ENCODE data around the gene FAM53B.
"Not testable (repeated sequence)": the region's sequence is repeated elsewhere in the genome, so short reads cannot be mapped to it uniquely, and the experiment has no call there.

Gene FAM53B, protein sequence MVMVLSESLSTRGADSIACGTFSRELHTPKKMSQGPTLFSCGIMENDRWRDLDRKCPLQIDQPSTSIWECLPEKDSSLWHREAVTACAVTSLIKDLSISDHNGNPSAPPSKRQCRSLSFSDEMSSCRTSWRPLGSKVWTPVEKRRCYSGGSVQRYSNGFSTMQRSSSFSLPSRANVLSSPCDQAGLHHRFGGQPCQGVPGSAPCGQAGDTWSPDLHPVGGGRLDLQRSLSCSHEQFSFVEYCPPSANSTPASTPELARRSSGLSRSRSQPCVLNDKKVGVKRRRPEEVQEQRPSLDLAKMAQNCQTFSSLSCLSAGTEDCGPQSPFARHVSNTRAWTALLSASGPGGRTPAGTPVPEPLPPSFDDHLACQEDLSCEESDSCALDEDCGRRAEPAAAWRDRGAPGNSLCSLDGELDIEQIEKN

DNA sequence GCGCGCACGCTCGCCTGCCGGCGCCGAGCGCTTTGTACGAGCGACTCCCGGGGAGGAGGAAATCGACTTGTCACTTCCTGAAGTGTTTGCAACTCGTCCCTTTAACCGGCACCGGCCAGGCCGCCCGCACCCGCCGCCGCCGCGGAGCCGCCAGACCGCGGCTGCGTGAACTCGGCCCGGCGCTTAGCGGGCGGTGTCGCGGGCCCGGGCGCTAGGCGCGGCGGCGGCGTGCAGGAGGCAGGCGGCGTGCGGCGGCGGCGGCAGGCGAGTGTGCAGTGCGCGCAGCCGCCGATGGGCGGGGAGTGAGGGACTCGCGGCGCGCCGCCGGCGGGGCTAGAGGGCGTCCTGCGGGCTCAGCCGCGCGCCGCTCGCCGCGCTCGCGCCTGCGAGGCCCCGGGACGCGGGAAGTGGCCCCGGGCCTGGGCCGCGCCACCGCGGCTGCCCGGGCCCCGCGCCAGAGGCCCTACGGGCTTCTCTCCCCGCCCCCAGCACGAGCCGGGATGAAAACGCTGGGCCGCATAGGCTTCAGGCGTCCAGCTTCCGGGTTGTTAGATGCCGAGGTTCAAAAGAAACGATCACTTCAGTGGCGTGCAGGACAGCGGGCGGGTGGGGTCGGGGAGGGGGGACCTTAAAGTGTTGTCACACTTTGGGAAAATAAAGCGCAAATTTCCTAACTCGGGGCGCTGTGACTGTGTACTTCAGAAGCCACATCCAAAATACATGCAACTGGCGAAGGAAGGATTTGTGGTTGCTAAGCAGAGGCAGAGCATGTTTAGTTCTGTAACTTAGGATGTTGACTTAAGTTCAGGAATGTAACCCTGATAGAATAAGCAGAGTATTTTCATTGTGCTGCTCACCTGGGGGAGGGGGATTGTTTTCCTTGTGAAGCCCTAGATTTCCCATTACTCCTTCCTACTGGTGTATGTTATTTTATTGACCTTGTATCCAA is at the start of gene FAM53B:
Gene FAM53B, minus strand, starts transcription at position 277 of the 949 bp plus-strand sequence. CDS start 37,665 bp downstream, outside the sequence.
- peak; percentile 65 for DNase-seq (ENCODE audit: low spot score)

GRCh38 chr10:124792998-124793352 is 48.8 kb upstream of the FAM53B start:
- no peak for DNase-seq (ENCODE audit: low spot score)

DNA sequence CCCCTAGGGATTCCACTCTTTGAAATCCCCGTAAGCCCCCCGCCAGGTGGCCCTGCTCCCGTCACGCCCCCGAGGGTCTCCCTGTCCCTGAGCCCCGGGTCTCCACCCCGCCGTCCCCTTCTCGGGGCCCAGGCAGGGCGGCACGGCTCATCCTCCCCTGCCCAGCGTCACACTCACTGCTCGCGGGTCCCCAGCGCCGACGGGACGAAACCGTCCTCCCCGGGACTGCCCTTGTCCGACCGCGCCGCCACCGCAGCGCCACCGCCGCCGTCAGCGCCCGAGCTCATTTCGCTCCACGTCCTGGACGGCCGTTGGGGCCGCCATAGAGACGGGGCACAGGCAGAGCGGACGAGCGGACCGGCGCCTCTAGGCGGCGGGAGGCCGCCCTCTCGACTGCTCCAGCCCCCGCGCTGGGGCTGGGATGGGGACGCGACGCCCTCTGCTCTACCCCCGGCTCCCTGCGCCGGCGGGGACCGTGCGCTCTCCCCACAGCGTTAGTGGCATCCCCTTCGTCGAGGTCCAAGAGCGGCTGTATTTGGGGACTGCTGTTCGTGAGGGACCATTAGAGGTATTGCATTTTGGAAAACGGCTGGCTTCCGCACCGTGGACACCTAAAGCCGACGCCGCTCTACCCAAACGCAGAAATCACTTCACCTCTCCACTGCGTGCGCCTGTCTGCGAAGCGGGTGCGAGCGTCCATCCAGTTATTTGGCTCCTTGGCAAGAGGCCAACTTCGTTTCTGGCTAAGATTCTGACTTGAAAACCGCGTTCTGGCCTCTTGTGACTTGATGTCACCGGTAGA is 47.6 kb upstream of the FAM53B start, which contains the start of gene EEF1AKMT2:
Gene EEF1AKMT2, minus strand, starts transcription at position 341 of the 802 bp plus-strand sequence. Its CDS starts 54 bp downstream, at position 287.
- peak; percentile 83 for DNase-seq (ENCODE audit: low spot score)

GRCh38 chr10:124782900-124783299 is 38.7 kb upstream of the FAM53B start:
- not testable (repeated sequence) for DNase-seq (ENCODE audit: low spot score)

DNA sequence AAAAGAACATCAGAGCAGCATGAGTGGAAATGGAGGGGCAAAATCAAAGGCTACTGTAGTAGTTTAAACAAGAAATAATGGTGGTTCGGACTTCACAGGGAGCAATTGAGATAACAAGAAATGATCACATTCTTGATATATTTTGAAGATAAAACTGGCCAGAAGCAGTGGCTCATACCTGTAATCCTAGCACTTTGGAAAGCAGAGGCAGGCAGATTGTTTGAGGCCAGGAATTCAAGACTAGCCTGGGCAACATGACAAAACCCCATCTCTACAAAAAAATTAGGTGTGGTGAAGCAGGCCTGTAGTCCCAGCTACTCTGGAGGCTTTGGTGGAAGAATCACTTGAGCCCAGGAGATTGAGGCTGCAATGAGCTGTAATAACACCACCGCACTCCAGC is 24.6 kb upstream of the FAM53B start:
- DNase-seq (ENCODE audit: low spot score) = no peak

GRCh38 chr10:124765256-124765655 is 21.1 kb upstream of the FAM53B start:
- no peak for DNase-seq (ENCODE audit: low spot score)

DNA sequence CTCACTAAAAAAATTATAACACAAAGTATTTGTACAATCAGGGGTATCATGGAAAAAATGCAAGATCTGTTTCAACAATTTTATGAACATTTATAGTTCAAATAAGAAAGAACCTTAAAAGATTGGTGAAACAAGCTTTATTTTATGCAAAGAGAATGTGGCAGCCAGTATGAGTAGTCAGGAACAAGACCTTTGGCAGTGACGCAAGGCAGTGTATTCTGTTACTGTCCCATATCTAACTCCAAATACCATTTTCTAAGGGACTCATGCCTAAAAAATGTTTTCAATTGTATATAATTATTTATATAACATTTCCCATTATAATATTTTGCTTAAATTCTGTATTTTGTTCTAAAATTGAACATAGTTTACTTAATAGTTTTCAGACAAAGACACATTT is 19.1 kb upstream of the FAM53B start:
- DNase-seq (ENCODE audit: low spot score) = no peak

DNA sequence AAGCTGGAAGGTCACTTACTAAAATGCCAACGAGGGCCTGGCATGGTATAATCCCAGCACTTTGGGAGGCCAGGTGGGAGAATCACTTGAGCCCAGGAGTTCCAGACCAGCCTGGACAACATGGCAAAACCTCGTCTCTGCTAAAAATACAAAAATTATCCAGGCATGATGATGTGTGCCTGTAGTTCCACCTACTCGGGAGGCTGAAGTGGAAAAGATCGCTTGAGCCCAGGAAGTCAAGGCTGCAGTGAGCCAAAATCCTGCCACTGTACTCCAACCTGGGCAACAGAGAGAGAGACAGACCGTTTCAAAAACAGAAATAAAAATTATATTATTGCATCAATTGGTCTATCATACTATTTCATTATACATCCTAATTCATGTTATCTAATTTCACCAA is 18.1 kb upstream of the FAM53B start:
- DNase-seq (ENCODE audit: low spot score) = no peak

GRCh38 chr10:124756156-124756903 is 12.2 kb upstream of the FAM53B start:
- no peak for DNase-seq (ENCODE audit: low spot score)

GRCh38 chr10:124755581-124755980 is 11.4 kb upstream of the FAM53B start:
- DNase-seq (ENCODE audit: low spot score) = peak; percentile 46

DNA sequence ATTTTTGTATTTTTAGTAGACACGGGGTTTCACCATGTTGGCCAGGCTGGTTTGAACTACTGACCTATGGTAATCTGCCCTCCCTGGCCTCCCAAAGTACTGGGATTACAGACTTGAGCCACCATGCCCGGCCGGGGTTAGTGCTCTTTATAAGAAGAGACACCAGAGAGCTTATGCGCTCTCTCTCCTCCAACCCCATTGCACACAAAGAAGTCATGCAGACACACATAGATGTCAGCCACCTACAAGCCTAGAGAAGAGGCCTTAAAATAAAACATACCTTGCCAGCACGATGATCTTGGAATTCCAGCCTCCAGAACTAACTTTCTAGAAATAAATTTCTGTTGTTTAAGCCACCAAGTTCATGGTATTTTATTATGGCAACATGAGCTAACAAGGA is 10.0 kb upstream of the FAM53B start:
- DNase-seq (ENCODE audit: low spot score) = no peak

DNA sequence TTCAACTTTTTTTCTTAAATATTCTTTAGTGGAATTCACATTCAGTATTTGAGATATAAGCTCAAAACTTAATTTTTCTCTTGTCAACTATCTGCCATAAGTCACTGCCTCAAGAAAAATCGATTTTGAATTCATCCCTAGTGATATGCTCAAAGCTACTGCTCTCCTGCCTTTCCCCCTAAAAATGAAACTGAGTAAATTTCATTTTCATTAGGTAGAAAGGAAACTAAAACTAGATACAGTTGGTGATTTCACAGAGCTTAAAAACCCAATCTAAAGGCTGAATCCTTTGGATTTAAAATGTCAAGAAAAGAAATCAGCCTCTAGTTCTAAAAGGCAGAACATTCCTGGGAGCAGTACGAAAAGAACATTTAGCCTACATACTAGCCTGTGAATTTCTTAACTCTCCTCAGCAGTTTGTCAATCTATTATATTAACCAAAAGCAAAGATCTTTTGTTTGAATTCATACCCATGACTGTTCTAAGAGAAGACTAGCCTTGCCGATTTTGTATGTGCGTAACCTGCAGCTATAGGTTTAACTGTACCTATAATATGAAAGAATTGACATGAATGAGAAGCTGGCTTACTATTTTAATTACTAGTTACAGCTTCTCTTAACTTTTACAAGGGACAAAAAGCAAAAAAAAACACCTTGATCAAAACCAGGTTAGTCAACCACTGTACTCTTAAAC is 4.9 kb upstream of the FAM53B start:
- no peak for DNase-seq (ENCODE audit: low spot score)

DNA sequence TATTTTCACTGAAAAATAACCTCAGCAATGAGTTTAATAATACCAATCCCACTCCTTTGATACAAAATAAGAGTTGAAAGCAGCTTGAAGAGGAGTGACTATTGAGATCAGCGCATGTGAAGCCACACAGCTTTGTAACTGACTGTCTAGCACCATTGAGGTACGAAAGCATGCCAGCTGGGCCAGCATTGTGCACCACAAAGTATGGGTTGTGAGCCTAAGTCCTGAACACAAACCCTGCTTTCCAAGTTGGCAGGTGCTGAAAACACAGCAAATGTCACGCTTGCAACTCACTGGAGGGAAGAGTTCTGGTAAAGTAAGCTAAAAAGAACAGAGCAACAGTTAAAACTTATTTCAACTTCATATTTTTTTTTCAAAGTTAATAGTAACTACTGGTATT is 4.0 kb upstream of the FAM53B start:
- no peak for DNase-seq (ENCODE audit: low spot score)

- no peak for DNase-seq (ENCODE audit: low spot score)
Measured at GRCh38 chr10:124747745-124748144, 3.6 kb upstream of the FAM53B start.

DNA sequence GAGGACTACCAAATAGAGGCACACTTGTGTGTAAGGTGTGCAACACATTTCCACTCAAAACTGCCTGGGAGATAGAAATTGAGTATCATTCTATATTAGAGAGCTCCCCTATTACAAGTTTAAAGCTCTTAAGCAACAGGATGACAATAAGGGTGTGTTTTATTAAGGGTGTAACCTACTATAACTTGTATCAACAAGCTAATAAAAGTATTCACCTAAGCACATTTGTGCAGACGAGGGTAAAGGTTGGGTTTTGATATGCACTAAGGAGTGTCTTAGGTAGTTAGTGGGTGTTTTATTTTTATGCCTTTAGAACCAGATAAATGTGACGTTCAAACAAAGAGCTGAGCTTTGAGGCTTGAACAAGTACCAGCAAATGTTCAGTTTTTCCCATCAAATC is 2.8 kb upstream of the FAM53B start:
- no peak for DNase-seq (ENCODE audit: low spot score)

DNA sequence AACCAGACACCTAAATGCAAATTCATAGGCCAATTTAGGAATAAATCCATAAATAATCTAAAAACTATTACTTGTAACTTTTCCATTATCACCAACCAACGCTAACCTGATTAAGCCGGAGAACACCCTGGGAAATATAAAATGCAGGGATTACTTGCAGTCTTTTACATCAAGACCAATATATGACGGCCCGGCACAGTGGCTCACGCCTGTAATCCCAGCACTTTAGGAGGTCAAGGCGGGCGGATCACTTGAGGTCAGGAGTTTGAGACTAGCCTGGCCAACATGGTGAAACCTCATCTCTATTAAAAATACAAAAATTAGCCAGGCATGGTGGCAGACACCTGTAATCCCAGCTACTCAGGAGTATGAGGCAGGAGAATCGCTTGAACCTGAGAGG is 2.3 kb upstream of the FAM53B start:
- not testable (repeated sequence) for DNase-seq (ENCODE audit: low spot score)

GRCh38 chr10:124745673-124746072 is 1.5 kb upstream of the FAM53B start:
- peak; percentile 63 for DNase-seq (ENCODE audit: low spot score)

- DNase-seq (ENCODE audit: low spot score) = no peak
Measured at GRCh38 chr10:124745252-124745651, 1.1 kb upstream of the FAM53B start.

GRCh38 chr10:124743191-124744101 is 732 bp downstream of the FAM53B start:
- DNase-seq (ENCODE audit: low spot score) = peak; percentile 42
